Lower leg skin (tissue), 4 donors: Measurements from ENCODE around the gene ARHGAP30. TPM values are rescaled to one million over a fixed set of nuclear protein-coding genes. Genes with fewer than 3 reads are reported as not detected.

Experiments used
- DNase-seq, 2 donors: peaks; one replicate each; pipeline ENCODE4 v3.0.0-alpha.2; 2019; ENCODE audit warnings: low spot score in 2 of 2
- H3K4me3 ChIP-seq: fragments of 200-600 bp; sonication (generic); 2 replicates; pipeline ENCODE4 v1.5.1; 2017; ENCODE audit warnings: mild to moderate bottlenecking, low read depth; ENCODE audit not compliant: poor library complexity, severe bottlenecking
- CTCF ChIP-seq, 3 donors: fragments of 450-650 bp; IDR thresholded peaks; one replicate each; pipeline ENCODE4 v1.5.1; 2016; ENCODE audit warnings: antibody characterized with exemption in 3 of 3, mild to moderate bottlenecking in 3 of 3, moderate library complexity in 2 of 3
- POLR2A ChIP-seq, 2 donors: fragments of 450-650 bp; IDR thresholded peaks; one replicate each; pipeline ENCODE4 v1.6.1; 2016 to 2017; ENCODE audit warnings: antibody characterized with exemption in 2 of 2, mild to moderate bottlenecking in 1 of 2, moderate library complexity in 1 of 2
- WGBS, 2 donors: methylation state at CpG; one replicate each; pipeline ENCODE4 v1.1.5; 2018; 5-methylcytosine and 5-hydroxymethylcytosine counted together
- intact Hi-C: fragments of 100-400 bp; cut with DNase I; formaldehyde crosslinking; loops from one replicate; pipeline ENCODE4 v1.15.0; 2023; ENCODE audit warnings: low total_unique reads
- total RNA-seq, 4 donors: library from RNA; depleted of rRNA; stranded (reverse); fragments of >200 nt; gene quantifications; one replicate each; pipeline ENCODE4 v1.1.0, GENCODE V29; 2016

The ARHGAP30 gene
- total RNA-seq, 4 donors from 2014 or later = 8.5 to 14.8 (median 9.9) TPM

GRCh38 chr1:161009602-161010211, 60.0 kb downstream of the ARHGAP30 start:
- no peak overlapping the region for H3K4me3 ChIP-seq
- intact Hi-C loops = no loop called here
- no peak for DNase-seq
- no peak for TF ChIP-seq CTCF (IDR thresholded peaks at IDR 0.05)
- TF ChIP-seq POLR2A (IDR thresholded peaks at IDR 0.05) = no peak
- WGBS, 2 donors = 88% methylated on average over 7 of the region's 7 CpGs

GRCh38 chr1:161008869-161009510, 60.7 kb downstream of the ARHGAP30 start:
- 65 to 67% methylated on average over 4 of the region's 4 CpGs for WGBS, 2 donors
- DNase-seq = no peak
- intact Hi-C loops = no loop called here
- no peak for TF ChIP-seq POLR2A (IDR thresholded peaks at IDR 0.05)
- H3K4me3 ChIP-seq = no peak overlapping the region

- intact Hi-C loops = no loop called here
- H3K4me3 ChIP-seq = no peak overlapping the region
- TF ChIP-seq CTCF (IDR thresholded peaks at IDR 0.05) = no peak
- no peak for TF ChIP-seq POLR2A (IDR thresholded peaks at IDR 0.05)
- 83 to 91% methylated on average over 2 of the region's 2 CpGs for WGBS, 2 donors
- no peak for DNase-seq
Measured at GRCh38 chr1:161007369-161007768, 62.3 kb downstream of the ARHGAP30 start.

GRCh38 chr1:161006563-161006962, 63.1 kb downstream of the ARHGAP30 start:
- H3K4me3 ChIP-seq = no peak overlapping the region
- intact Hi-C loops = no loop called here
- 88 to 93% methylated on average over 8 of the region's 8 CpGs for WGBS, 2 donors
- TF ChIP-seq POLR2A (IDR thresholded peaks at IDR 0.05) (no peak), CTCF (IDR thresholded peaks at IDR 0.05) (no peak)
- DNase-seq = no peak

- no peak for DNase-seq
- TF ChIP-seq POLR2A (IDR thresholded peaks at IDR 0.05) (no peak), CTCF (IDR thresholded peaks at IDR 0.05) (no peak)
- no peak overlapping the region for H3K4me3 ChIP-seq
- 42 to 49% methylated on average over 5 of the region's 5 CpGs for whole genome bisulfite sequencing, 2 donors
- intact Hi-C loops = loop anchor here (5.0 kb wide), 1 partner anchor 96 kb away; the partner anchor contains the start of gene KLHDC9
Measured at GRCh38 chr1:161001525-161001924, 68.2 kb downstream of the ARHGAP30 start.

- H3K4me3 ChIP-seq = no peak overlapping the region
- no peak for DNase-seq
- WGBS, 2 donors = 76 to 88% methylated on average over 11 of the region's 11 CpGs
- no peak for TF ChIP-seq POLR2A (IDR thresholded peaks at IDR 0.05)
- TF ChIP-seq CTCF (IDR thresholded peaks at IDR 0.05) = no peak
- intact Hi-C loops = loop anchor here (5.0 kb wide), 1 partner anchor 96 kb away; the partner anchor contains the start of gene KLHDC9
Measured at GRCh38 chr1:161000736-161001480, 68.8 kb downstream of the ARHGAP30 start.
